Uterus (tissue), 2 donors: ENCODE data around the gene MICAL2.

Experiments
- POLR2A ChIP-seq, 2 donors: fragments of 450-650 bp; IDR thresholded peaks; one replicate each; pipeline ENCODE4 v1.6.1; 2016; ENCODE audit warnings: antibody characterized with exemption in 2 of 2, mild to moderate bottlenecking in 1 of 2, moderate library complexity in 1 of 2
- TF ChIP-seq, protein P1 (sequence below), 4 experiments: fragments of 200-600 bp in 2 of 4; fragments of 450-650 bp in 2 of 4; sonication (generic) in 2 of 4; IDR thresholded peaks; one replicate each; pipeline ENCODE4 v1.5.1; 2016 to 2019; ENCODE audit warnings: antibody characterized with exemption in 4 of 4, mild to moderate bottlenecking in 2 of 4, moderate library complexity in 1 of 4

DNA sequence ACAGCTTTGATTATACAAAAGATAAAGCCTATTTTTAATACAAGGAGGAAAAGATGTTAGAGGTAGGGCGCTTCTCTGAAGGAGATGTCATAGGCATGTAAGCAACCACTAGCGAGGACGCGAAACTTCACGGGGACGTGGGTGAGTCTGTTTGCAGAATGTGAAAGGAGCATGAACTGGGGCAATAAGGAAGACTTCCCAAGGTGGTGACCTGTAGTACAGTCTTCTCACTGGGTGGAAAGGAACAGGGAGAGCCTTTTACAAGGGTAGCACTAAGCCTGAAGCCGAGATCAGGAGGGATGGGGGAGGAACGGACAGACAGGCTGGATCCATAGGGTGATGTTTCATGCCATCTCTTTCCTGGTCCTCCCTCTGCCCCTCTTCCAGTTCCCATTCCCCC lies 10.0 kb upstream of the MICAL2 start:
- TF ChIP-seq POLR2A (IDR thresholded peaks at IDR 0.05) = no peak
- TF ChIP-seq, protein P1, sequence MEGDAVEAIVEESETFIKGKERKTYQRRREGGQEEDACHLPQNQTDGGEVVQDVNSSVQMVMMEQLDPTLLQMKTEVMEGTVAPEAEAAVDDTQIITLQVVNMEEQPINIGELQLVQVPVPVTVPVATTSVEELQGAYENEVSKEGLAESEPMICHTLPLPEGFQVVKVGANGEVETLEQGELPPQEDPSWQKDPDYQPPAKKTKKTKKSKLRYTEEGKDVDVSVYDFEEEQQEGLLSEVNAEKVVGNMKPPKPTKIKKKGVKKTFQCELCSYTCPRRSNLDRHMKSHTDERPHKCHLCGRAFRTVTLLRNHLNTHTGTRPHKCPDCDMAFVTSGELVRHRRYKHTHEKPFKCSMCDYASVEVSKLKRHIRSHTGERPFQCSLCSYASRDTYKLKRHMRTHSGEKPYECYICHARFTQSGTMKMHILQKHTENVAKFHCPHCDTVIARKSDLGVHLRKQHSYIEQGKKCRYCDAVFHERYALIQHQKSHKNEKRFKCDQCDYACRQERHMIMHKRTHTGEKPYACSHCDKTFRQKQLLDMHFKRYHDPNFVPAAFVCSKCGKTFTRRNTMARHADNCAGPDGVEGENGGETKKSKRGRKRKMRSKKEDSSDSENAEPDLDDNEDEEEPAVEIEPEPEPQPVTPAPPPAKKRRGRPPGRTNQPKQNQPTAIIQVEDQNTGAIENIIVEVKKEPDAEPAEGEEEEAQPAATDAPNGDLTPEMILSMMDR (IDR thresholded peaks at IDR 0.05) = no peak
